SK-N-SH treated with all-trans-retinoic acid at 6 μM for 48 hours (cell line): ENCODE measurements around the gene SULT1C4.

ENCODE experiments used
- CREB5 ChIP-seq: fragments of 250-450 bp; sonication (Bioruptor Pico); IDR thresholded peaks from 2 replicates; pipeline ENCODE4 v1.5.1; 2020; ENCODE audit warnings: low read depth, mild to moderate bottlenecking, moderate library complexity
- POU6F1 ChIP-seq: fragments of 250-450 bp; sonication (Bioruptor Pico); IDR thresholded peaks from 2 replicates; pipeline ENCODE4 v1.8.0; 2021; ENCODE audit warnings: low read depth, mild to moderate bottlenecking, moderate library complexity, borderline replicate concordance
- SNAI2 ChIP-seq: fragments of 250-450 bp; sonication (Bioruptor Pico); IDR thresholded peaks from 2 replicates; pipeline ENCODE4 v1.5.0; 2020; ENCODE audit warnings: mild to moderate bottlenecking, moderate library complexity
- TSHZ2 ChIP-seq: fragments of 250-450 bp; sonication (Bioruptor Pico); IDR thresholded peaks from 2 replicates; pipeline ENCODE4 v1.5.0; 2020; ENCODE audit warnings: mild to moderate bottlenecking, moderate library complexity
- ZC3H10 ChIP-seq: fragments of 250-450 bp; sonication (Bioruptor Pico); IDR thresholded peaks from 2 replicates; pipeline ENCODE4 v1.5.1; 2021; ENCODE audit warnings: mild to moderate bottlenecking, moderate library complexity
- ZFP3 ChIP-seq: fragments of 250-450 bp; sonication (Bioruptor Pico); IDR thresholded peaks from 2 replicates; pipeline ENCODE4 v1.5.0; 2020; ENCODE audit warnings: mild to moderate bottlenecking, moderate library complexity
- ZFP30 ChIP-seq: fragments of 450-650 bp; formaldehyde crosslinking; IDR thresholded peaks from 2 replicates; pipeline ENCODE4 v1.5.0; 2022; ENCODE audit warnings: mild to moderate bottlenecking, moderate library complexity

GRCh38 chr2:108395155-108395554, 17.4 kb downstream of the SULT1C4 start:
- TF ChIP-seq SNAI2 (CRISPR knock-in tag) (no peak), ZFP3 (no peak), TSHZ2 (CRISPR knock-in tag) (no peak), CREB5 (CRISPR knock-in tag) (no peak), POU6F1 (no peak), ZC3H10 (CRISPR knock-in tag) (no peak), ZFP30 (no peak)
